Parathyroid adenoma (tissue), 2 donors: ENCODE measurements around the gene SCLT1.

Experiments
- H2AFZ ChIP-seq: fragments of 300-600 bp; sonication (generic); one replicate; pipeline ENCODE4 v1.7.0; 2017; ENCODE audit warnings: antibody characterized with exemption, mild to moderate bottlenecking
- H3K27ac ChIP-seq: fragments of 300-600 bp; sonication (generic); one replicate; pipeline ENCODE4 v1.7.0; 2017
- H3K27me3 ChIP-seq: fragments of 300-600 bp; sonication (generic); one replicate; pipeline ENCODE4 v1.7.0; 2017; ENCODE audit warnings: low read length; ENCODE audit not compliant: control insufficient read depth, insufficient read depth
- H3K36me3 ChIP-seq: fragments of 300-600 bp; sonication (generic); one replicate; pipeline ENCODE4 v1.7.0; 2017; ENCODE audit warnings: low read length; ENCODE audit not compliant: control insufficient read depth, insufficient read depth
- H3K4me1 ChIP-seq: fragments of 300-600 bp; sonication (generic); one replicate; pipeline ENCODE4 v1.7.0; 2017; ENCODE audit warnings: control low read depth
- H3K4me2 ChIP-seq: fragments of 300-600 bp; sonication (generic); one replicate; pipeline ENCODE4 v1.7.0; 2017; ENCODE audit warnings: low read length
- H3K4me3 ChIP-seq: fragments of 300-600 bp; sonication (generic); one replicate; pipeline ENCODE4 v1.7.0; 2017; ENCODE audit warnings: low read depth, low read length
- H3K79me2 ChIP-seq: fragments of 300-600 bp; sonication (generic); one replicate; pipeline ENCODE4 v1.7.0; 2017; ENCODE audit warnings: control low read depth
- H3K9ac ChIP-seq: fragments of 300-600 bp; sonication (generic); one replicate; pipeline ENCODE4 v1.7.0; 2017; ENCODE audit warnings: mild to moderate bottlenecking
- H3K9me3 ChIP-seq: fragments of 300-600 bp; sonication (generic); one replicate; pipeline ENCODE4 v1.7.0; 2017; ENCODE audit warnings: low read length; ENCODE audit not compliant: control insufficient read depth
- TF ChIP-seq, protein P1 (sequence below): fragments of 300-600 bp; sonication (generic); IDR thresholded peaks from one replicate; pipeline ENCODE4 v1.7.0; 2017; ENCODE audit warnings: antibody characterized with exemption, mild to moderate bottlenecking
- donor health status: primary hyperparathyroidism.

Gene SCLT1

DNA sequence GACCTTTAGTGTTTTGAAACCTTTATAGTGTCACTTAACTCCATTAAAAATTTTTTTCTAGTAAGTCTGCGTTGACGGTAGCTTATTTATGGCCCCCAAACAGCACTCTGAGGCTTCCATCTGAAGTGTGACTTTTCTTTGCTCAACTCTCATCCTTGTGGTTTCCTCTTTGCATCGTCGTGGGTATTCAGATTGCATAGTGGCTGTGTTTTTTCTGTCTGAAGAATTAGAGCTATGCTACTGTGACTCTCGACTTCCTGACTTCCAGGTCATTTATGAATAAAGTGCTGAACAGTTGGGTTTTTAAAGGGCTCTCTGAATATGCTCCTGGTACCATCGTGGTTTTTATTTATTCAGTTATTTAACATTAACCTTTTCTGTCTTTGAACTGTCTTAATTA lies 238.9 kb downstream of the SCLT1 start:
- Histone ChIP-seq H3K4me3 (no peak overlapping the region), H3K27ac (no peak overlapping the region), H3K9me3 (no peaks in the 10 kb centered on the region), H3K4me1 (no peaks in the 10 kb centered on the region), H3K4me2 (no peak overlapping the region), H2AFZ (no peak overlapping the region), H3K27me3 (no peaks in the 10 kb centered on the region), H3K9ac (no peak overlapping the region), H3K79me2 (no peaks in the 10 kb centered on the region), H3K36me3 (no peaks in the 10 kb centered on the region)
- TF ChIP-seq, protein P1, sequence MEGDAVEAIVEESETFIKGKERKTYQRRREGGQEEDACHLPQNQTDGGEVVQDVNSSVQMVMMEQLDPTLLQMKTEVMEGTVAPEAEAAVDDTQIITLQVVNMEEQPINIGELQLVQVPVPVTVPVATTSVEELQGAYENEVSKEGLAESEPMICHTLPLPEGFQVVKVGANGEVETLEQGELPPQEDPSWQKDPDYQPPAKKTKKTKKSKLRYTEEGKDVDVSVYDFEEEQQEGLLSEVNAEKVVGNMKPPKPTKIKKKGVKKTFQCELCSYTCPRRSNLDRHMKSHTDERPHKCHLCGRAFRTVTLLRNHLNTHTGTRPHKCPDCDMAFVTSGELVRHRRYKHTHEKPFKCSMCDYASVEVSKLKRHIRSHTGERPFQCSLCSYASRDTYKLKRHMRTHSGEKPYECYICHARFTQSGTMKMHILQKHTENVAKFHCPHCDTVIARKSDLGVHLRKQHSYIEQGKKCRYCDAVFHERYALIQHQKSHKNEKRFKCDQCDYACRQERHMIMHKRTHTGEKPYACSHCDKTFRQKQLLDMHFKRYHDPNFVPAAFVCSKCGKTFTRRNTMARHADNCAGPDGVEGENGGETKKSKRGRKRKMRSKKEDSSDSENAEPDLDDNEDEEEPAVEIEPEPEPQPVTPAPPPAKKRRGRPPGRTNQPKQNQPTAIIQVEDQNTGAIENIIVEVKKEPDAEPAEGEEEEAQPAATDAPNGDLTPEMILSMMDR, result no peak

GRCh38 chr4:128853741-128854140 lies 239.6 kb downstream of the SCLT1 start:
- H3K36me3 ChIP-seq, result no peaks in the 10 kb centered on the region
- H3K4me1 ChIP-seq, result no peaks in the 10 kb centered on the region
- no peak overlapping the region for H3K9ac ChIP-seq
- H2AFZ ChIP-seq, result no peak overlapping the region
- no peak overlapping the region for H3K4me2 ChIP-seq
- no peaks in the 10 kb centered on the region for H3K9me3 ChIP-seq
- no peak overlapping the region for H3K27ac ChIP-seq
- H3K4me3 ChIP-seq, result no peak overlapping the region
- H3K27me3 ChIP-seq, result no peaks in the 10 kb centered on the region
- H3K79me2 ChIP-seq, result no peaks in the 10 kb centered on the region
- TF ChIP-seq, protein P1, result no peak

DNA sequence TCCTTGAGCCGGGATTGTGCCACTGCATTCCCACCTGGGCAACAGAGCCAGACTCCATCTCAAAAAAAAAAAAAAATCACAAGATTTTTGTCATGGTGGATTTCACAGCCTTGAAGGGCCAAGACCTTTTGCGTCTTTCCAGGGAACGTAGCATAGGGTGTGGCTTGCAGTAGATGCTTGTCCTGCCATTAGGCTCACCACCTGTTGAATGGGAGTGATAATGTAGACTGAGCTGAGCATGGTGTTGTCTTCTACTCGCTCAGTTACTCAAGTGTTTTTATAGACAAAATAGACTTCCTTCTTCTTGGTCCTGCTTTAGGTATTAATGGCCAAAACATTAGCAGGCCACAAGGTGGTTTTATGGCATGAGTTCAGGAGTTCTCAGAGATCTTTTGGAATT lies 243.1 kb downstream of the SCLT1 start:
- Histone ChIP-seq H3K79me2 (peaks cover 3% of the 10 kb centered on the region), H3K36me3 (no peaks in the 10 kb centered on the region), H3K9ac (no peak overlapping the region), H3K27me3 (no peaks in the 10 kb centered on the region), H3K4me2 (no peak overlapping the region), H3K9me3 (no peaks in the 10 kb centered on the region), H2AFZ (no peak overlapping the region), H3K27ac (no peak overlapping the region), H3K4me1 (peaks cover 6% of the 10 kb centered on the region), H3K4me3 (no peak overlapping the region)
- TF ChIP-seq, protein P1, result no peak

DNA sequence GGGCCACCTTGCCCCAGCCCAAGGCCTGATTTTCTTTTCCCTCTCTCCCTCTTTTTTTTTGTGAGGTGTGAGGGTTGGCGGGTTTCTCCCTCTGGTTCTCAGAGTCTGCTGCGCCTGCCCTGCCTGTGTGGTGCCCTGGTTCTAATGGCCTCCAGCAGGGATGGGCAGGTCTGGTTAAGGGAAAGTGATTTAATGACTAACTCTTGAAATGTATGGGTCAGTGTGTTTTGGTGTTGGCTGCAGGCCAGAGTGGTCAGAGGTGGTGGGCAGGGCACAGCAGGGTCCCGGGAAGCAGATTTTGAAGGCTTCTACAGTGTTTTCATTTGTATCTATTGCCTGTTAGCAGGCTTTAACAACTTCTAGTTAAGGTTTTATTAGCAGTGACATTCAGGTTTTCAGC lies 244.9 kb downstream of the SCLT1 start:
- peaks cover 3% of the 10 kb centered on the region for H3K79me2 ChIP-seq
- no peaks in the 10 kb centered on the region for H3K36me3 ChIP-seq
- H3K27me3 ChIP-seq, result no peaks in the 10 kb centered on the region
- no peak overlapping the region for H3K4me2 ChIP-seq
- H3K4me1 ChIP-seq, result peaks cover 6% of the 10 kb centered on the region
- TF ChIP-seq, protein P1, result no peak
- H3K9ac ChIP-seq, result no peak overlapping the region
- no peaks in the 10 kb centered on the region for H3K9me3 ChIP-seq
- H2AFZ ChIP-seq, result no peak overlapping the region
- no peak overlapping the region for H3K4me3 ChIP-seq
- H3K27ac ChIP-seq, result no peak overlapping the region

GRCh38 chr4:128847082-128847724 lies 246.1 kb downstream of the SCLT1 start:
- Histone ChIP-seq H2AFZ (no peak overlapping the region), H3K4me1 (peaks cover 6% of the 10 kb centered on the region)

More at GRCh38 chr4:128847082-128847724, 246.1 kb downstream of the SCLT1 start:
- Histone ChIP-seq H3K9me3 (no peaks in the 10 kb centered on the region), H3K4me2 (no peak overlapping the region), H3K4me3 (no peak overlapping the region), H3K36me3 (no peaks in the 10 kb centered on the region), H3K27me3 (no peaks in the 10 kb centered on the region), H3K79me2 (peaks cover 7% of the 10 kb centered on the region), H3K9ac (no peak overlapping the region), H3K27ac (no peak overlapping the region)
- TF ChIP-seq, protein P1, result no peak
